ENCODE measurements around the gene WAPL. TPM values are rescaled to one million over a fixed set of nuclear protein-coding genes. Genes with fewer than 3 reads are reported as not detected.

The WAPL gene
- total and polyA plus RNA-seq, 2 of the 13 experiments (the other 11 are each of a cell fraction or from before 2014, with no cell fraction given), result 13.2 to 43.5 TPM

DNA sequence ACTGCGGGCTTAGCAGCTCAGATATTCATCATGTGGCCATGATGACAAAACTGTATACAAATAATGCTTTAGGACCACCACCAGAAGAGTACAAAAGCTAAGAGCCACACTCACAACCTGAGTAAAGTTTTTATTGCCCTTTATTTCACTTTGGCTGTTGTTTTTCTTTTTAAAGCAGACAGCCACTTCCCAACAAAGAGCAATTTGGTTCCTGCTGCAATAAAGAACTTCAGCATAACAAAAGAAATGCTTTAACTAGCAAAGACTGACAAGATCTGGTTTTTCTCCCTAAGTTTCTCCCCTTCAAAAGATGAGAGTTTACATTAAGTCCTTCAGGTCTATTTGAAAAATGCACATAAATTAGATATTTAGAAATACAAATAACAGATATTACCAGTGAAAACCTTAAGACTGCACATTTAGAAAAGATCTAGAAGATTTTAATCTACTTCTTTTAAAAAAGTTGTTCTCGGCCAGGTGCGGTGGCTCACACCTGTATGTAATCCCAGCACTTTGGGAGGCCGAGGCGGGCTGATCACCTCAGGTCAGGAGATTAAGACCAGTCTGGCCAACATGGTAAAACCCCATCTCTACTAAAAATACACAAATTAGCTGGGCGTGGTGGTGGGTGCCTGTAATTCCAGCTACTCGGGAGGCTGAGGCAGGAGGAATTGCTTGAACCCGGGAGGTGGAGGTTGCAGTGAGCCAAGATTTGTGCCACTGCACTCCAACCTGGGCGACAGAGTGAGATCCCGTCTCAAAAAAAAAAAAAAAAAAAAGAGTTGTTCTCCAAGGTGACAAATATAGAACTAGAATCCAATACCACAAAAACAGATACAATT, 59.4 kb downstream of the WAPL start (continued):
- no peak for TF ChIP-seq ZNF724P (CRISPR knock-in tag; IDR thresholded peaks at IDR 0.05; ENCODE audit: borderline replicate concordance)
- TF ChIP-seq ZFYVE20 (CRISPR knock-in tag; IDR thresholded peaks at IDR 0.05; ENCODE audit: borderline replicate concordance, low read depth), result no peak
- TF ChIP-seq NR1H2 (CRISPR knock-in tag; IDR thresholded peaks at IDR 0.05; ENCODE audit: borderline replicate concordance, low read depth), result no peak
- TF ChIP-seq, protein P1, sequence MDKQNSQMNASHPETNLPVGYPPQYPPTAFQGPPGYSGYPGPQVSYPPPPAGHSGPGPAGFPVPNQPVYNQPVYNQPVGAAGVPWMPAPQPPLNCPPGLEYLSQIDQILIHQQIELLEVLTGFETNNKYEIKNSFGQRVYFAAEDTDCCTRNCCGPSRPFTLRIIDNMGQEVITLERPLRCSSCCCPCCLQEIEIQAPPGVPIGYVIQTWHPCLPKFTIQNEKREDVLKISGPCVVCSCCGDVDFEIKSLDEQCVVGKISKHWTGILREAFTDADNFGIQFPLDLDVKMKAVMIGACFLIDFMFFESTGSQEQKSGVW (CRISPR knock-in tag; IDR thresholded peaks at IDR 0.05; ENCODE audit: borderline replicate concordance), result no peak
- no peak for TF ChIP-seq FOXJ3 (CRISPR knock-in tag; IDR thresholded peaks at IDR 0.05; ENCODE audit: borderline replicate concordance)
- TF ChIP-seq ZNF253 (CRISPR knock-in tag; IDR thresholded peaks at IDR 0.05; ENCODE audit: borderline replicate concordance), result no peak
- TF ChIP-seq BCL6 (CRISPR knock-in tag; IDR thresholded peaks at IDR 0.05), result no peak
- no peak for TF ChIP-seq RFX3 (CRISPR knock-in tag; IDR thresholded peaks at IDR 0.05)
- TF ChIP-seq, protein P2, sequence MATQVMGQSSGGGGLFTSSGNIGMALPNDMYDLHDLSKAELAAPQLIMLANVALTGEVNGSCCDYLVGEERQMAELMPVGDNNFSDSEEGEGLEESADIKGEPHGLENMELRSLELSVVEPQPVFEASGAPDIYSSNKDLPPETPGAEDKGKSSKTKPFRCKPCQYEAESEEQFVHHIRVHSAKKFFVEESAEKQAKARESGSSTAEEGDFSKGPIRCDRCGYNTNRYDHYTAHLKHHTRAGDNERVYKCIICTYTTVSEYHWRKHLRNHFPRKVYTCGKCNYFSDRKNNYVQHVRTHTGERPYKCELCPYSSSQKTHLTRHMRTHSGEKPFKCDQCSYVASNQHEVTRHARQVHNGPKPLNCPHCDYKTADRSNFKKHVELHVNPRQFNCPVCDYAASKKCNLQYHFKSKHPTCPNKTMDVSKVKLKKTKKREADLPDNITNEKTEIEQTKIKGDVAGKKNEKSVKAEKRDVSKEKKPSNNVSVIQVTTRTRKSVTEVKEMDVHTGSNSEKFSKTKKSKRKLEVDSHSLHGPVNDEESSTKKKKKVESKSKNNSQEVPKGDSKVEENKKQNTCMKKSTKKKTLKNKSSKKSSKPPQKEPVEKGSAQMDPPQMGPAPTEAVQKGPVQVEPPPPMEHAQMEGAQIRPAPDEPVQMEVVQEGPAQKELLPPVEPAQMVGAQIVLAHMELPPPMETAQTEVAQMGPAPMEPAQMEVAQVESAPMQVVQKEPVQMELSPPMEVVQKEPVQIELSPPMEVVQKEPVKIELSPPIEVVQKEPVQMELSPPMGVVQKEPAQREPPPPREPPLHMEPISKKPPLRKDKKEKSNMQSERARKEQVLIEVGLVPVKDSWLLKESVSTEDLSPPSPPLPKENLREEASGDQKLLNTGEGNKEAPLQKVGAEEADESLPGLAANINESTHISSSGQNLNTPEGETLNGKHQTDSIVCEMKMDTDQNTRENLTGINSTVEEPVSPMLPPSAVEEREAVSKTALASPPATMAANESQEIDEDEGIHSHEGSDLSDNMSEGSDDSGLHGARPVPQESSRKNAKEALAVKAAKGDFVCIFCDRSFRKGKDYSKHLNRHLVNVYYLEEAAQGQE (IDR thresholded peaks at IDR 0.05; ENCODE audit: borderline replicate concordance in 1 of 2, low read depth in 1 of 2, low read length in 2 of 2), result no peak
- TF ChIP-seq TCF7 (IDR thresholded peaks at IDR 0.05; ENCODE audit: low read depth), result no peak
- TF ChIP-seq NCOA2 (CRISPR knock-in tag; IDR thresholded peaks at IDR 0.05), result no peak
- TF ChIP-seq, protein P3, sequence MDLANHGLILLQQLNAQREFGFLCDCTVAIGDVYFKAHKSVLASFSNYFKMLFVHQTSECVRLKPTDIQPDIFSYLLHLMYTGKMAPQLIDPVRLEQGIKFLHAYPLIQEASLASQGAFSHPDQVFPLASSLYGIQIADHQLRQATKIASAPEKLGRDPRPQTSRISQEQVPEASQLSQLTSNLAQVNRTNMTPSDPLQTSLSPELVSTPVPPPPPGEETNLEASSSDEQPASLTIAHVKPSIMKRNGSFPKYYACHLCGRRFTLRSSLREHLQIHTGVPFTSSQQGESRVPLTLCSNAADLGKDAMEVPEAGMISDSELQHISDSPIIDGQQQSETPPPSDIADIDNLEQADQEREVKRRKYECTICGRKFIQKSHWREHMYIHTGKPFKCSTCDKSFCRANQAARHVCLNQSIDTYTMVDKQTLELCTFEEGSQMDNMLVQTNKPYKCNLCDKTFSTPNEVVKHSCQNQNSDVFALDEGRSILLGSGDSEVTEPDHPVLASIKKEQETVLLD (CRISPR knock-in tag; IDR thresholded peaks at IDR 0.05; ENCODE audit: low read depth), result no peak
- TF ChIP-seq, protein P4, sequence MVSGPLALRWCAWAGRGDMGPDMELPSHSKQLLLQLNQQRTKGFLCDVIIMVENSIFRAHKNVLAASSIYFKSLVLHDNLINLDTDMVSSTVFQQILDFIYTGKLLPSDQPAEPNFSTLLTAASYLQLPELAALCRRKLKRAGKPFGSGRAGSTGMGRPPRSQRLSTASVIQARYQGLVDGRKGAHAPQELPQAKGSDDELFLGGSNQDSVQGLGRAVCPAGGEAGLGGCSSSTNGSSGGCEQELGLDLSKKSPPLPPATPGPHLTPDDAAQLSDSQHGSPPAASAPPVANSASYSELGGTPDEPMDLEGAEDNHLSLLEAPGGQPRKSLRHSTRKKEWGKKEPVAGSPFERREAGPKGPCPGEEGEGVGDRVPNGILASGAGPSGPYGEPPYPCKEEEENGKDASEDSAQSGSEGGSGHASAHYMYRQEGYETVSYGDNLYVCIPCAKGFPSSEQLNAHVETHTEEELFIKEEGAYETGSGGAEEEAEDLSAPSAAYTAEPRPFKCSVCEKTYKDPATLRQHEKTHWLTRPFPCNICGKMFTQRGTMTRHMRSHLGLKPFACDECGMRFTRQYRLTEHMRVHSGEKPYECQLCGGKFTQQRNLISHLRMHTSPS (CRISPR knock-in tag; IDR thresholded peaks at IDR 0.05; ENCODE audit: low read depth), result no peak
- no peak for TF ChIP-seq MAZ (IDR thresholded peaks at IDR 0.05; ENCODE audit: borderline replicate concordance, low read depth, low read length)
- TF ChIP-seq MAZ (CRISPR knock-in tag; IDR thresholded peaks at IDR 0.05; ENCODE audit: low read depth), result no peak
